ENCODE data around the gene MTHFS.
"Not testable (repeated sequence)": the region's sequence is repeated elsewhere in the genome, so short reads cannot be mapped to it uniquely, and the experiment has no call there.

Gene MTHFS

GRCh38 chr15:79904271-79904670 lies 7.5 kb upstream of the MTHFS start:
- H2AFZ ChIP-seq, result no peak overlapping the region
- no peaks in the 10 kb centered on the region for H3K79me2 ChIP-seq
- H3K4me3 ChIP-seq (ENCODE audit: low read depth, low read length), result no peak overlapping the region
- no peaks in the 10 kb centered on the region for H3K27me3 ChIP-seq (ENCODE audit: control insufficient read depth, insufficient read depth, low read length)
- no peaks in the 10 kb centered on the region for H3K36me3 ChIP-seq (ENCODE audit: control insufficient read depth, insufficient read depth, low read length)
- no peak for TF ChIP-seq CTCF (IDR thresholded peaks at IDR 0.05)
- no peak overlapping the region for H3K4me2 ChIP-seq (ENCODE audit: low read length)
- no peak overlapping the region for H3K27ac ChIP-seq
- H3K4me1 ChIP-seq, result no peaks in the 10 kb centered on the region
- H3K9ac ChIP-seq, result no peak overlapping the region
- no peaks in the 10 kb centered on the region for H3K9me3 ChIP-seq (ENCODE audit: control insufficient read depth, low read length)

GRCh38 chr15:79903626-79904025 lies 6.8 kb upstream of the MTHFS start:
- Histone ChIP-seq H3K4me2 (ENCODE audit: low read length) (no peak overlapping the region), H3K36me3 (ENCODE audit: control insufficient read depth, insufficient read depth, low read length) (no peaks in the 10 kb centered on the region), H3K27me3 (ENCODE audit: control insufficient read depth, insufficient read depth, low read length) (no peaks in the 10 kb centered on the region), H3K4me3 (ENCODE audit: low read depth, low read length) (no peak overlapping the region), H3K27ac (no peak overlapping the region), H3K4me1 (no peaks in the 10 kb centered on the region), H3K9me3 (ENCODE audit: control insufficient read depth, low read length) (no peaks in the 10 kb centered on the region), H3K79me2 (no peaks in the 10 kb centered on the region), H3K9ac (no peak overlapping the region), H2AFZ (no peak overlapping the region)
- no peak for TF ChIP-seq CTCF (IDR thresholded peaks at IDR 0.05)

GRCh38 chr15:79903144-79903543 lies 6.3 kb upstream of the MTHFS start:
- H3K4me2 ChIP-seq (ENCODE audit: low read length), result no peak overlapping the region
- no peaks in the 10 kb centered on the region for H3K79me2 ChIP-seq
- H3K27me3 ChIP-seq (ENCODE audit: control insufficient read depth, insufficient read depth, low read length), result no peaks in the 10 kb centered on the region
- H3K27ac ChIP-seq, result no peak overlapping the region
- H3K9me3 ChIP-seq (ENCODE audit: control insufficient read depth, low read length), result no peaks in the 10 kb centered on the region
- H3K9ac ChIP-seq, result no peak overlapping the region
- no peaks in the 10 kb centered on the region for H3K36me3 ChIP-seq (ENCODE audit: control insufficient read depth, insufficient read depth, low read length)
- no peak overlapping the region for H2AFZ ChIP-seq
- H3K4me3 ChIP-seq (ENCODE audit: low read depth, low read length), result no peak overlapping the region
- TF ChIP-seq CTCF (IDR thresholded peaks at IDR 0.05), result no peak
- H3K4me1 ChIP-seq, result no peaks in the 10 kb centered on the region

- no peaks in the 10 kb centered on the region for H3K27me3 ChIP-seq (ENCODE audit: control insufficient read depth, insufficient read depth, low read length)
- H3K4me2 ChIP-seq (ENCODE audit: low read length), result no peak overlapping the region
- H3K27ac ChIP-seq, result no peak overlapping the region
- no peaks in the 10 kb centered on the region for H3K79me2 ChIP-seq
- no peaks in the 10 kb centered on the region for H3K4me1 ChIP-seq
- H2AFZ ChIP-seq, result no peak overlapping the region
- H3K36me3 ChIP-seq (ENCODE audit: control insufficient read depth, insufficient read depth, low read length), result no peaks in the 10 kb centered on the region
- no peak overlapping the region for H3K9ac ChIP-seq
- no peaks in the 10 kb centered on the region for H3K9me3 ChIP-seq (ENCODE audit: control insufficient read depth, low read length)
- TF ChIP-seq CTCF (IDR thresholded peaks at IDR 0.05), result no peak
- H3K4me3 ChIP-seq (ENCODE audit: low read depth, low read length), result no peak overlapping the region
Measured at GRCh38 chr15:79901958-79902357, 5.1 kb upstream of the MTHFS start.

GRCh38 chr15:79900818-79901378 lies 4.1 kb upstream of the MTHFS start:
- H3K9me3 ChIP-seq (ENCODE audit: control insufficient read depth, low read length); H3K27me3 ChIP-seq (ENCODE audit: control insufficient read depth, insufficient read depth, low read length); H3K4me1 ChIP-seq; H3K27ac ChIP-seq; H3K4me3 ChIP-seq (ENCODE audit: low read depth, low read length); H2AFZ ChIP-seq; H3K4me2 ChIP-seq (ENCODE audit: low read length); H3K79me2 ChIP-seq; H3K9ac ChIP-seq; H3K36me3 ChIP-seq (ENCODE audit: control insufficient read depth, insufficient read depth, low read length): not testable (repeated sequence)
